GM12801 (cell line): ENCODE measurements around the gene WIZ.

ENCODE experiments used
- CTCF ChIP-seq: IDR thresholded peaks from one replicate; pipeline ENCODE4 v1.5.1; 2011; ENCODE audit warnings: control low read depth; ENCODE audit not compliant: insufficient read length; ENCODE audit errors: extremely low read depth

WIZ gene

GRCh38 chr19:15419413-15420025, 30.2 kb downstream of the WIZ start:
- no peak for TF ChIP-seq CTCF

GRCh38 chr19:15418579-15419412, 31.0 kb downstream of the WIZ start, which contains the start of gene AKAP8L:
TSS of gene AKAP8L (minus strand) at chr19:15418988. CDS start at chr19:15418923, 65 bp downstream.
- no peak for TF ChIP-seq CTCF

GRCh38 chr19:15418231-15418578, 31.6 kb downstream of the WIZ start:
- no peak for TF ChIP-seq CTCF

GRCh38 chr19:15417699-15418098, 32.1 kb downstream of the WIZ start:
- TF ChIP-seq CTCF, result no peak

- no peak for TF ChIP-seq CTCF
Measured at GRCh38 chr19:15412832-15413231, 36.9 kb downstream of the WIZ start.

- TF ChIP-seq CTCF, result no peak
Measured at GRCh38 chr19:15404780-15405211, 45.0 kb downstream of the WIZ start.

GRCh38 chr19:15404097-15404779, 45.5 kb downstream of the WIZ start:
- no peak for TF ChIP-seq CTCF
